HEK293 (cell line): Measurements from ENCODE around the gene VOPP1.

Experiments used
- CTCF ChIA-PET: fragments of 350-600 bp; formaldehyde crosslinking; extraction: SDS; loops from one replicate; lab custom pipeline; 2021; ENCODE audit warnings: antibody characterized with exemption; lab: Yijun Ruan, JAX
- POLR2A ChIA-PET: fragments of 300-600 bp; formaldehyde crosslinking; extraction: SDS; loops from one replicate; lab custom pipeline; 2020; ENCODE audit warnings: antibody characterized with exemption, inconsistent platforms; lab: Yijun Ruan, JAX
- H3K27ac ChIP-seq: fragments of 200-500 bp; sonication (Bioruptor generic); 2 replicates; pipeline ENCODE4 v1.5.1; 2014; ENCODE audit warnings: low read depth, low read length, control low read depth, inconsistent platforms; ENCODE audit errors: extremely low read depth
- H3K36me3 ChIP-seq, 2 experiments: fragments of 200-500 bp in 1 of 2; sonication (Bioruptor generic) in 1 of 2; 1 replicate in 1 of 2; 2 replicates in 1 of 2; pipeline ENCODE4 v1.5.1; 2014 to 2017; ENCODE audit warnings: inconsistent platforms in 2 of 2, low read length in 2 of 2; ENCODE audit not compliant: control insufficient read depth in 2 of 2, insufficient read depth in 1 of 2
- H3K4me1 ChIP-seq: fragments of 200-500 bp; sonication (Bioruptor generic); 2 replicates; pipeline ENCODE4 v1.5.1; 2014; ENCODE audit warnings: mild to moderate bottlenecking, low read length, inconsistent platforms; ENCODE audit not compliant: control insufficient read depth, insufficient read depth
- H3K4me3 ChIP-seq: 2 replicates; pipeline ENCODE4 v1.5.1; 2011; ENCODE audit warnings: low read depth, mild to moderate bottlenecking, control low read depth, low read length, moderate library complexity
- H3K9me3 ChIP-seq: fragments of 200-500 bp; sonication (Bioruptor generic); 2 replicates; pipeline ENCODE4 v1.5.1; 2014; ENCODE audit warnings: low read depth, low read length, inconsistent platforms; ENCODE audit not compliant: control insufficient read depth, insufficient read depth
- AEBP2 ChIP-seq: fragments of 450-650 bp; formaldehyde crosslinking; IDR thresholded peaks from 2 replicates; pipeline ENCODE4 v1.5.1; 2016; ENCODE audit warnings: missing biosample characterization, missing genetic modification characterization, borderline replicate concordance
- INSM2 ChIP-seq: fragments of 450-650 bp; formaldehyde crosslinking; IDR thresholded peaks from 2 replicates; pipeline ENCODE4 v1.5.1; 2016; ENCODE audit warnings: missing biosample characterization, missing genetic modification characterization
- PRDM2 ChIP-seq: fragments of 450-650 bp; formaldehyde crosslinking; IDR thresholded peaks from 2 replicates; pipeline ENCODE4 v1.5.1; 2016; ENCODE audit warnings: missing biosample characterization, missing genetic modification characterization, borderline replicate concordance
- SALL2 ChIP-seq: fragments of 450-650 bp; formaldehyde crosslinking; IDR thresholded peaks from 2 replicates; pipeline ENCODE4 v1.5.0; 2017; ENCODE audit warnings: missing biosample characterization, mild to moderate bottlenecking, missing genetic modification characterization, borderline replicate concordance
- ZBTB8A ChIP-seq: fragments of 450-650 bp; formaldehyde crosslinking; IDR thresholded peaks from 2 replicates; pipeline ENCODE4 v1.5.1; 2016; ENCODE audit warnings: missing biosample characterization, missing genetic modification characterization
- ZFP41 ChIP-seq: fragments of 450-650 bp; formaldehyde crosslinking; IDR thresholded peaks from 2 replicates; pipeline ENCODE4 v1.5.1; 2016; ENCODE audit warnings: missing biosample characterization, missing genetic modification characterization, borderline replicate concordance
- ZIC2 ChIP-seq: fragments of 450-650 bp; formaldehyde crosslinking; IDR thresholded peaks from 2 replicates; pipeline ENCODE4 v1.5.1; 2016; ENCODE audit warnings: missing biosample characterization, missing genetic modification characterization
- ZNF211 ChIP-seq: fragments of 450-650 bp; formaldehyde crosslinking; IDR thresholded peaks from 2 replicates; pipeline ENCODE4 v1.5.1; 2016; ENCODE audit warnings: low read depth, missing biosample characterization, missing genetic modification characterization
- ZNF449 ChIP-seq: fragments of 450-650 bp; formaldehyde crosslinking; IDR thresholded peaks from 2 replicates; pipeline ENCODE4 v1.5.1; 2017; ENCODE audit warnings: missing biosample characterization, mild to moderate bottlenecking, missing genetic modification characterization, moderate library complexity
- ZNF585B ChIP-seq: fragments of 450-650 bp; formaldehyde crosslinking; IDR thresholded peaks from 2 replicates; pipeline ENCODE4 v1.5.1; 2016; ENCODE audit warnings: missing biosample characterization, missing genetic modification characterization
- ZNF677 ChIP-seq: fragments of 450-650 bp; IDR thresholded peaks from 2 replicates; pipeline ENCODE4 v1.5.0; 2018; ENCODE audit warnings: missing biosample characterization, mild to moderate bottlenecking, missing genetic modification characterization, moderate library complexity
- TF ChIP-seq, protein P1 (sequence below): fragments of 450-650 bp; IDR thresholded peaks from 2 replicates; pipeline ENCODE4 v1.5.1; 2018; ENCODE audit warnings: missing biosample characterization, missing genetic modification characterization
- TF ChIP-seq, protein P2 (sequence below): fragments of 450-650 bp; formaldehyde crosslinking; IDR thresholded peaks from 2 replicates; pipeline ENCODE4 v1.5.1; 2016; ENCODE audit warnings: missing biosample characterization, missing genetic modification characterization

Gene VOPP1

DNA sequence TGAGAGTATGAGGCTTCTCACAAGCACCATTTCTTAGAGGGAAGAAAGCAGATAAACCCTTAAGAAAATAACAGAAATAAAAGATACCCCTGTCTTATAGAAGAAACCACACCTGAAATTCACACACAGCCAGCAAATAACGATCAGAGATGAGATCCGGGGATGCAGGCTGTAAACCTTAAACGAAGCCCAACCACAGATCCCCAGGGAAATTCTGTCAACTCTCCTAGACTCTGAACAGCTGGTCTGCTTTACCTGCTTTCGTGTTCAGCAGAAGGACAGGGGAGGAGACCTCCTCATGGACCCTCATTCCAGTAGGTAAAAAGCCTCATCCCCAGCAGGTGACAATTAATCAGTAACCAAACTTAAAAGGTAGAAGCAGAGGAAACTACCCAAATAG, 45.0 kb downstream of the VOPP1 start:
- no peak overlapping the region for H3K4me3 ChIP-seq
- ChIA-PET CTCF (no interaction called here), POLR2A (no interaction called here)
- H3K4me1 ChIP-seq, result peaks cover 4% of the 10 kb centered on the region; the same call in 1 of the 2 replicates
- peak; percentile 90 for TF ChIP-seq ZNF449 (tag by site-specific recombination)
- TF ChIP-seq ZNF585B (tag by site-specific recombination), result no peak
- TF ChIP-seq, all 188 proteins: peak for 1
- Histone ChIP-seq H3K9me3 (no peaks in the 10 kb centered on the region), H3K27ac (no peak overlapping the region), H3K36me3 (no peaks in the 10 kb centered on the region)

GRCh38 chr7:55526770-55527169, 45.5 kb downstream of the VOPP1 start:
- Histone ChIP-seq H3K9me3 (no peaks in the 10 kb centered on the region), H3K27ac (no peak overlapping the region), H3K4me3 (no peak overlapping the region), H3K4me1 (peaks cover 4% of the 10 kb centered on the region; the same call in 1 of the 2 replicates), H3K36me3 (no peaks in the 10 kb centered on the region)
- ChIA-PET POLR2A (no interaction called here), CTCF (no interaction called here)
- no peak for TF ChIP-seq ZFP41 (tag by site-specific recombination)
- TF ChIP-seq, protein P1, sequence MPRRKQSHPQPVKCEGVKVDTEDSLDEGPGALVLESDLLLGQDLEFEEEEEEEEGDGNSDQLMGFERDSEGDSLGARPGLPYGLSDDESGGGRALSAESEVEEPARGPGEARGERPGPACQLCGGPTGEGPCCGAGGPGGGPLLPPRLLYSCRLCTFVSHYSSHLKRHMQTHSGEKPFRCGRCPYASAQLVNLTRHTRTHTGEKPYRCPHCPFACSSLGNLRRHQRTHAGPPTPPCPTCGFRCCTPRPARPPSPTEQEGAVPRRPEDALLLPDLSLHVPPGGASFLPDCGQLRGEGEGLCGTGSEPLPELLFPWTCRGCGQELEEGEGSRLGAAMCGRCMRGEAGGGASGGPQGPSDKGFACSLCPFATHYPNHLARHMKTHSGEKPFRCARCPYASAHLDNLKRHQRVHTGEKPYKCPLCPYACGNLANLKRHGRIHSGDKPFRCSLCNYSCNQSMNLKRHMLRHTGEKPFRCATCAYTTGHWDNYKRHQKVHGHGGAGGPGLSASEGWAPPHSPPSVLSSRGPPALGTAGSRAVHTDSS (tag by site-specific recombination), result no peak
- TF ChIP-seq AEBP2 (tag by site-specific recombination), result no peak
- no peak for TF ChIP-seq ZNF211 (tag by site-specific recombination)
- peak; percentile 36 for TF ChIP-seq ZIC2 (tag by site-specific recombination)
- TF ChIP-seq INSM2 (tag by site-specific recombination), result no peak
- TF ChIP-seq ZNF677, result 0 out of 2 replicates have a peak, but pooled peaks have one; percentile 23
- no peak for TF ChIP-seq PRDM2 (tag by site-specific recombination)
- TF ChIP-seq, protein P2, sequence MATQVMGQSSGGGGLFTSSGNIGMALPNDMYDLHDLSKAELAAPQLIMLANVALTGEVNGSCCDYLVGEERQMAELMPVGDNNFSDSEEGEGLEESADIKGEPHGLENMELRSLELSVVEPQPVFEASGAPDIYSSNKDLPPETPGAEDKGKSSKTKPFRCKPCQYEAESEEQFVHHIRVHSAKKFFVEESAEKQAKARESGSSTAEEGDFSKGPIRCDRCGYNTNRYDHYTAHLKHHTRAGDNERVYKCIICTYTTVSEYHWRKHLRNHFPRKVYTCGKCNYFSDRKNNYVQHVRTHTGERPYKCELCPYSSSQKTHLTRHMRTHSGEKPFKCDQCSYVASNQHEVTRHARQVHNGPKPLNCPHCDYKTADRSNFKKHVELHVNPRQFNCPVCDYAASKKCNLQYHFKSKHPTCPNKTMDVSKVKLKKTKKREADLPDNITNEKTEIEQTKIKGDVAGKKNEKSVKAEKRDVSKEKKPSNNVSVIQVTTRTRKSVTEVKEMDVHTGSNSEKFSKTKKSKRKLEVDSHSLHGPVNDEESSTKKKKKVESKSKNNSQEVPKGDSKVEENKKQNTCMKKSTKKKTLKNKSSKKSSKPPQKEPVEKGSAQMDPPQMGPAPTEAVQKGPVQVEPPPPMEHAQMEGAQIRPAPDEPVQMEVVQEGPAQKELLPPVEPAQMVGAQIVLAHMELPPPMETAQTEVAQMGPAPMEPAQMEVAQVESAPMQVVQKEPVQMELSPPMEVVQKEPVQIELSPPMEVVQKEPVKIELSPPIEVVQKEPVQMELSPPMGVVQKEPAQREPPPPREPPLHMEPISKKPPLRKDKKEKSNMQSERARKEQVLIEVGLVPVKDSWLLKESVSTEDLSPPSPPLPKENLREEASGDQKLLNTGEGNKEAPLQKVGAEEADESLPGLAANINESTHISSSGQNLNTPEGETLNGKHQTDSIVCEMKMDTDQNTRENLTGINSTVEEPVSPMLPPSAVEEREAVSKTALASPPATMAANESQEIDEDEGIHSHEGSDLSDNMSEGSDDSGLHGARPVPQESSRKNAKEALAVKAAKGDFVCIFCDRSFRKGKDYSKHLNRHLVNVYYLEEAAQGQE (tag by site-specific recombination), result peak; percentile 88
- TF ChIP-seq SALL2 (tag by site-specific recombination), result no peak
- TF ChIP-seq ZBTB8A (tag by site-specific recombination), result no peak
